Measurements from ENCODE around the gene PDE4D. TPM values are rescaled to one million over a fixed set of nuclear protein-coding genes. Genes with fewer than 3 reads are reported as not detected.

Gene PDE4D
- total RNA-seq, 6 experiments from 2014 or later: 1.6 to 10.3 (median 5.6) TPM

DNA sequence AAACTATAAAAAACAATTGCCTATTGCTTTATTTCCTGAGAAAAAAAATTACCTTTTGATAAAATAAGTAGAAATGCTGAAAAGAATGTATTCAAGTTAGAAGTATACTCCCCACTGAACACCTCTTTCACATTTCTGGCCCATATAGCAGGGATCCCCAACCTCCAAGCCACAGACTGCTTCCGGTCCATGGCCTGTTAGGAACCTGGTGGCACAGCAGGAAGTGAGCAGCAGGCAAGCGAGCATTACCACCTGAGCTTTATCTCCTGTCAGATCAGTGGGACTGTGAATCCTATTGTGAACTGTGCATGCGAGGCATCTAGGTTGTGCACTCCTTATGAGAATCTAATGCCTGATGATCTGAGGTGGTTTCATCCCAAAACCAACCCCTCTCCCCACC is 746.8 kb downstream of the PDE4D start:
- DNase-seq (no peak), ATAC-seq (no peak)
- no peak for TF ChIP-seq POLR2A (IDR thresholded peaks at IDR 0.05)
- TF ChIP-seq, protein P1, sequence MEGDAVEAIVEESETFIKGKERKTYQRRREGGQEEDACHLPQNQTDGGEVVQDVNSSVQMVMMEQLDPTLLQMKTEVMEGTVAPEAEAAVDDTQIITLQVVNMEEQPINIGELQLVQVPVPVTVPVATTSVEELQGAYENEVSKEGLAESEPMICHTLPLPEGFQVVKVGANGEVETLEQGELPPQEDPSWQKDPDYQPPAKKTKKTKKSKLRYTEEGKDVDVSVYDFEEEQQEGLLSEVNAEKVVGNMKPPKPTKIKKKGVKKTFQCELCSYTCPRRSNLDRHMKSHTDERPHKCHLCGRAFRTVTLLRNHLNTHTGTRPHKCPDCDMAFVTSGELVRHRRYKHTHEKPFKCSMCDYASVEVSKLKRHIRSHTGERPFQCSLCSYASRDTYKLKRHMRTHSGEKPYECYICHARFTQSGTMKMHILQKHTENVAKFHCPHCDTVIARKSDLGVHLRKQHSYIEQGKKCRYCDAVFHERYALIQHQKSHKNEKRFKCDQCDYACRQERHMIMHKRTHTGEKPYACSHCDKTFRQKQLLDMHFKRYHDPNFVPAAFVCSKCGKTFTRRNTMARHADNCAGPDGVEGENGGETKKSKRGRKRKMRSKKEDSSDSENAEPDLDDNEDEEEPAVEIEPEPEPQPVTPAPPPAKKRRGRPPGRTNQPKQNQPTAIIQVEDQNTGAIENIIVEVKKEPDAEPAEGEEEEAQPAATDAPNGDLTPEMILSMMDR (IDR thresholded peaks at IDR 0.05): no peak
- Histone ChIP-seq H3K4me3 (no peak overlapping the region), H3K4me1 (no peaks in the 10 kb centered on the region), H3K9me3 (no peaks in the 10 kb centered on the region), H3K27me3 (no peaks in the 10 kb centered on the region), H3K27ac (no peak overlapping the region), H3K36me3 (no peaks in the 10 kb centered on the region)
- intact Hi-C loops (cut with DNase I): no loop called here
- 89% methylated on average over 3 of the region's 3 CpGs for WGBS (ENCODE audit: insufficient coverage, low coverage, low lambda C conversion rate, missing lambda C conversion rate)

DNA sequence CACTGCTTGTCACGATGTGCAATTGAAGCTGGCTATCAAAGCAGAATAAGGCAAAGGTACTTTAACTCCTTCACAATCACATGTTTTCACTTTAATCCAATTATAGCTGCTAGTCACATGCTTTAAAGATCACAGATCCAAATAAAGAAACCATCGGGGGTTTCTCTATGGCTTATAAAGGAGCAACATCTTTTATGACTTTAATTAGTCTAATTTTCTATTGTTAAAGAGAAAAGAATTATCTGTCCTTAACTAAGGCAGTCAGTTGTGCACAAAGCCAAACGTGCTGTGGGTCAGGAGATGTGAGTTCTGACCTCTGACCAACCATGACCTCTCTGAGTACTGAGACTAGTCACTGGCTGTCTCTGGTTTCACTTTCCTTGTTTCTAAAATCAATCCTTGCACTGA is 749.6 kb downstream of the PDE4D start:
- intact Hi-C loops (cut with DNase I): no loop called here
- Histone ChIP-seq H3K27me3 (no peaks in the 10 kb centered on the region), H3K9me3 (no peaks in the 10 kb centered on the region), H3K4me3 (no peak overlapping the region), H3K27ac (no peak overlapping the region), H3K36me3 (no peaks in the 10 kb centered on the region), H3K4me1 (no peaks in the 10 kb centered on the region)
- TF ChIP-seq, protein P1 (IDR thresholded peaks at IDR 0.05): no peak
- no peak for TF ChIP-seq POLR2A (IDR thresholded peaks at IDR 0.05)
- 50% methylated on average over 3 of the region's 3 CpGs for WGBS (ENCODE audit: insufficient coverage, low coverage, low lambda C conversion rate, missing lambda C conversion rate)
- DNase-seq (no peak), ATAC-seq (peak in 3 of 4 donors; percentile 35 to 99 (median 68))

DNA sequence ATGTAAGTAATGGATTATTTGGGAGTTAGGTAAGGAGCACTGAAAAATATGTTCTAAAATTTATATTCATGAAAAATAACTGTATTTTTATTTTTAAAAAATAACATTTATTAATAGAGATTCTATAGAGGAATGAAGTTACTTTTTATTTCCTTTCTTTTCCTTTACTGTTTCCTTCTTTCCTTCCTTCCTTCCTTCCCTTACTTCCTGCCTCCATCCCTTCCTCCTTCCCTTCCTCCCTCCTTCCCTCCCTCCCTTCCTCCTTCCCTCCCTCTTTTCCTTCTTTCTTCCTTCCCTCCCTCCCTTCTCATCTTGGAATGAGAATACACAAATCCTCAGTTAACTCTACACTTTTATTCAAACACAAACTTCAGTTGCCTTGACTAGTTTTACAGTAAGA is 750.6 kb downstream of the PDE4D start:
- H3K4me1 ChIP-seq: no peaks in the 10 kb centered on the region
- intact Hi-C loops (cut with DNase I): no loop called here
- ATAC-seq (no peak), DNase-seq (no peak)
- H3K27ac ChIP-seq: no peak overlapping the region
- no peak for TF ChIP-seq POLR2A (IDR thresholded peaks at IDR 0.05)
- TF ChIP-seq, protein P1 (IDR thresholded peaks at IDR 0.05): no peak
- no peaks in the 10 kb centered on the region for H3K27me3 ChIP-seq
- H3K9me3 ChIP-seq: no peaks in the 10 kb centered on the region
- H3K36me3 ChIP-seq: no peaks in the 10 kb centered on the region
- H3K4me3 ChIP-seq: no peak overlapping the region

DNA sequence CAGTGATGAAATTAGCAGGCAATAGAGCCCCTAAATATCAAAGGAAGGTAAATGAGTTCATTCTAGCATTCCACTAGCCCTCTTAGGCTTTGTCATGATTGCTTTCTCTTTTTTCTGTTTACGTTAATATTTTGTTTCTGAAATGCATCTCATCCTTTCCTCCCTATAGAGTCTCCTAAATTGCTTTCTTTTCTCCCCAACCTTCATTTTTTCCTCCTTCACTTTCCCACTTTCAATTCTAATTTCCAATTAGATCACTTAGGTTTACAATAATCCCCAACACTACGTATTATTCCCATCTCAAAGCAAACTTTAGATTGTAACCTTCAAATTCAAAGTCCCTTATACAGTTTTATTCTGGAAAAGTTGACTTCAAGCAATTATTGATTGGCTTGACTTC is 751.4 kb downstream of the PDE4D start:
- Histone ChIP-seq H3K27ac (no peak overlapping the region), H3K27me3 (no peaks in the 10 kb centered on the region), H3K4me1 (no peaks in the 10 kb centered on the region), H3K9me3 (no peaks in the 10 kb centered on the region), H3K4me3 (no peak overlapping the region), H3K36me3 (no peaks in the 10 kb centered on the region)
- 89% methylated on average over 2 of the region's 2 CpGs for WGBS (ENCODE audit: insufficient coverage, low coverage, low lambda C conversion rate, missing lambda C conversion rate)
- no peak for TF ChIP-seq POLR2A (IDR thresholded peaks at IDR 0.05)
- TF ChIP-seq, protein P1 (IDR thresholded peaks at IDR 0.05): no peak
- ATAC-seq (no peak), DNase-seq (no peak)
- intact Hi-C loops (cut with DNase I): no loop called here

DNA sequence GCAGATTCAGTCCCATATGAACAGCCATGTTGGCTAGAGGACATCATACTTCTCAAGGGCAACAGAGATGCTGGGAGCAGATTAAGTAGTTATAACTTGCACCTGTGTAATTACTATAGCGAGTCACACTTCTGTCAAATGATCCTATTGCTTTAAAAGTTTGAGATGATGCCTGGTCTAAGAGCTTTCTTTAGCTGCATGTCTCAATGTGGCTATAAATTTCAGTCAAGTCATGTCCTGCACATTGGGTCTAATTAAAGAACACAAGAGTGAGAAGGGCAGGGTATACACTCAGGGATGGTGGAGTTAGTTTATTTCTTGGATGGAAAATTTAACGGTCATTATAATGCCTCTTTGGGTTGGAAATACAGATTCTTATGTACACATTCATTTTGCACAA is 753.4 kb downstream of the PDE4D start:
- WGBS (ENCODE audit: insufficient coverage, low coverage, low lambda C conversion rate, missing lambda C conversion rate): 96% methylated on average over 2 of the region's 2 CpGs

More for the DNA sequence above, 753.4 kb downstream of the PDE4D start:
- H3K36me3 ChIP-seq: no peaks in the 10 kb centered on the region
- no peaks in the 10 kb centered on the region for H3K9me3 ChIP-seq
- ATAC-seq: no peak
- TF ChIP-seq, protein P1 (IDR thresholded peaks at IDR 0.05): no peak
- TF ChIP-seq POLR2A (IDR thresholded peaks at IDR 0.05): no peak
- intact Hi-C loops (cut with DNase I): no loop called here
- no peaks in the 10 kb centered on the region for H3K4me1 ChIP-seq
- no peaks in the 10 kb centered on the region for H3K27me3 ChIP-seq
- DNase-seq: no peak
- no peak overlapping the region for H3K27ac ChIP-seq
- no peak overlapping the region for H3K4me3 ChIP-seq

All from right lobe of liver (tissue), 6 donors.